DOHH2 (cell line): ENCODE results near the gene METTL21C.

ENCODE experiments used
- H3F3A ChIP-seq: fragments of 200-600 bp; sonication (generic), shearing (Covaris generic); 2 replicates; pipeline ENCODE4 v1.6.0; 2016; ENCODE audit warnings: antibody characterized with exemption, mild to moderate bottlenecking; ENCODE audit not compliant: control insufficient read depth, insufficient read depth
- H3K27ac ChIP-seq: fragments of 200-600 bp; sonication (generic); 2 replicates; pipeline ENCODE4 v1.5.1; 2014; ENCODE audit warnings: low read depth, mild to moderate bottlenecking, low read length, moderate library complexity
- H3K27me3 ChIP-seq: fragments of 200-600 bp; sonication (generic); 2 replicates; pipeline ENCODE4 v1.6.1; 2014; ENCODE audit warnings: mild to moderate bottlenecking, low read length, mixed read lengths; ENCODE audit not compliant: control insufficient read depth
- H3K36me3 ChIP-seq: fragments of 200-600 bp; sonication (generic); 2 replicates; pipeline ENCODE4 v1.6.1; 2014; ENCODE audit warnings: mild to moderate bottlenecking, low read length, moderate library complexity, mixed read lengths; ENCODE audit not compliant: control insufficient read depth
- H3K4me1 ChIP-seq: fragments of 200-600 bp; sonication (generic); 2 replicates; pipeline ENCODE4 v1.6.1; 2014; ENCODE audit warnings: mild to moderate bottlenecking, low read length, mixed read lengths; ENCODE audit not compliant: control insufficient read depth
- H3K4me2 ChIP-seq: fragments of 200-600 bp; sonication (generic); 2 replicates; pipeline ENCODE4 v1.6.0; 2014; ENCODE audit warnings: mild to moderate bottlenecking, low read length, moderate library complexity
- H3K4me3 ChIP-seq: fragments of 200-600 bp; sonication (generic); 2 replicates; pipeline ENCODE4 v1.5.1; 2014; ENCODE audit warnings: mild to moderate bottlenecking, low read length, mixed read lengths
- H3K79me2 ChIP-seq: fragments of 200-600 bp; sonication (generic); 2 replicates; pipeline ENCODE4 v1.6.1; 2014; ENCODE audit warnings: mild to moderate bottlenecking, low read length, mixed read lengths; ENCODE audit not compliant: control insufficient read depth
- H3K9me2 ChIP-seq: fragments of 200-600 bp; sonication (generic); replicated peaks from 2 replicates; pipeline ENCODE4 v1.6.1; 2014; ENCODE audit warnings: mild to moderate bottlenecking, low read length, mixed read lengths; ENCODE audit not compliant: control insufficient read depth
- H3K9me3 ChIP-seq: fragments of 200-600 bp; sonication (generic); 2 replicates; pipeline ENCODE4 v1.6.1; 2014; ENCODE audit warnings: antibody characterized with exemption, low read length, mixed read lengths; ENCODE audit not compliant: control insufficient read depth, insufficient read depth
- H4K20me1 ChIP-seq: fragments of 200-600 bp; sonication (generic); 2 replicates; pipeline ENCODE4 v1.6.0; 2014; ENCODE audit warnings: low read depth, mild to moderate bottlenecking, antibody characterized with exemption, low read length, moderate library complexity; ENCODE audit not compliant: control insufficient read depth, insufficient read depth
- CTCF ChIP-seq: fragments of 200-600 bp; sonication (generic); IDR thresholded peaks from one replicate; pipeline ENCODE4 v1.5.1; 2014; ENCODE audit warnings: antibody characterized with exemption, mild to moderate bottlenecking, low read depth, low read length; ENCODE audit not compliant: poor library complexity, severe bottlenecking
- EZH2phosphoT487 ChIP-seq: fragments of 200-600 bp; sonication (generic); IDR thresholded peaks from 2 replicates; pipeline ENCODE4 v1.6.1; 2017; ENCODE audit warnings: borderline replicate concordance, mild to moderate bottlenecking, antibody characterized with exemption, low read length, moderate library complexity, mixed read lengths

METTL21C gene

GRCh38 chr13:102697929-102698648 lies 3.2 kb upstream of the METTL21C start:
- H3K4me2 ChIP-seq = no peak overlapping the region

GRCh38 chr13:102697264-102697663 lies 2.4 kb upstream of the METTL21C start:
- no peak overlapping the region for H3K27ac ChIP-seq
- H3K9me3 ChIP-seq = no peaks in the 10 kb centered on the region

More at GRCh38 chr13:102697929-102698648, 3.2 kb upstream of the METTL21C start:
- Histone ChIP-seq H3K27me3 (peaks cover 8% of the 10 kb centered on the region; the same call in 1 of the 2 replicates), H3K4me3 (no peak overlapping the region), H3K27ac (no peak overlapping the region), H3K79me2 (no peaks in the 10 kb centered on the region), H3K9me2 (no peaks in the 10 kb centered on the region), H3F3A (no peaks in the 10 kb centered on the region), H3K9me3 (no peaks in the 10 kb centered on the region), H3K4me1 (no peaks in the 10 kb centered on the region), H3K36me3 (no peaks in the 10 kb centered on the region), H4K20me1 (no peaks in the 10 kb centered on the region)
- no peak for TF ChIP-seq CTCF
- TF ChIP-seq EZH2phosphoT487 = no peak

GRCh38 chr13:102696465-102696864 lies 1.6 kb upstream of the METTL21C start:
- H3F3A ChIP-seq = no peaks in the 10 kb centered on the region
- no peaks in the 10 kb centered on the region for H3K79me2 ChIP-seq
- no peak overlapping the region for H3K27ac ChIP-seq
- no peak for TF ChIP-seq CTCF
- no peak for TF ChIP-seq EZH2phosphoT487
- H3K9me2 ChIP-seq = no peaks in the 10 kb centered on the region
- no peaks in the 10 kb centered on the region for H3K4me1 ChIP-seq
- H3K27me3 ChIP-seq = peaks cover 13% of the 10 kb centered on the region; the same call in 1 of the 2 replicates
- no peak overlapping the region for H3K4me2 ChIP-seq
- no peaks in the 10 kb centered on the region for H3K9me3 ChIP-seq
- no peak overlapping the region for H3K4me3 ChIP-seq
- no peaks in the 10 kb centered on the region for H4K20me1 ChIP-seq
- H3K36me3 ChIP-seq = no peaks in the 10 kb centered on the region

More at GRCh38 chr13:102697264-102697663, 2.4 kb upstream of the METTL21C start:
- Histone ChIP-seq H3K4me1 (no peaks in the 10 kb centered on the region), H3K36me3 (no peaks in the 10 kb centered on the region), H3K4me2 (no peak overlapping the region), H3K9me2 (no peaks in the 10 kb centered on the region), H3K4me3 (no peak overlapping the region), H3K79me2 (no peaks in the 10 kb centered on the region), H3F3A (no peaks in the 10 kb centered on the region), H4K20me1 (no peaks in the 10 kb centered on the region), H3K27me3 (peaks cover 13% of the 10 kb centered on the region; the same call in 1 of the 2 replicates)
- no peak for TF ChIP-seq EZH2phosphoT487
- no peak for TF ChIP-seq CTCF
